Fibroblast of pulmonary artery (primary cell): ENCODE results near the gene FRS3.

Experiments
- DNase-seq: peaks from one replicate; pipeline ENCODE4 v3.0.0-alpha.2; 2010; ENCODE audit warnings: low read depth
- H3K4me3 ChIP-seq: replicated peaks from 2 replicates; pipeline ENCODE4 v1.5.1; 2011; ENCODE audit warnings: low read depth, mild to moderate bottlenecking, control low read depth, low read length, moderate library complexity
- CTCF ChIP-seq: IDR thresholded peaks from 2 replicates; pipeline ENCODE4 v1.5.1; 2011; ENCODE audit warnings: mild to moderate bottlenecking, control low read depth, low read length, inconsistent platforms; ENCODE audit errors: missing control alignments

The FRS3 gene

GRCh38 chr6:41730531-41731436 lies 48.9 kb downstream of the FRS3 start:
- no peak for DNase-seq
- no peak overlapping the region for H3K4me3 ChIP-seq
- TF ChIP-seq CTCF, result no peak

DNA sequence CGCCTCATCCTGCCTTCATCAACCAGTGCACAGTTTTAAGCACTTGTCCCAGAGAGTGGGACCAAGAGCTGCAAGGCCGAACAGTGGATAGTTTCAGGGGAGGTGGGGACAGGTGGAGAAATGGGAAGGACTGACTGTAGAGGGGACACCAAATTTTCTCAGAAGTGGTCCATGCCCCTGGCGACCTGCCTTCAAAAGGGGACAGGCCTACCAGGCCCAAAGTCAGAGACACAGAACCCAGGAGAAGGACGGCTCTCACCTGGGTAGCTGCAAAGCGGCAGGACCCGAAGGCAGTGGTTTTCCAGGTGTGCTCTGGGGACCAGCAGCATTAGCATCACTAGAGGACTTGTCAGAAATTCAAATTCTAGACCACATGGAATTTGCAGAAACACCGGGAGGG lies 50.1 kb downstream of the FRS3 start:
- DNase-seq, result no peak
- H3K4me3 ChIP-seq, result no peak overlapping the region
- TF ChIP-seq CTCF, result no peak

- H3K4me3 ChIP-seq, result no peak overlapping the region
- no peak for DNase-seq
- no peak for TF ChIP-seq CTCF
Observed at GRCh38 chr6:41728954-41729353, 50.7 kb downstream of the FRS3 start.

DNA sequence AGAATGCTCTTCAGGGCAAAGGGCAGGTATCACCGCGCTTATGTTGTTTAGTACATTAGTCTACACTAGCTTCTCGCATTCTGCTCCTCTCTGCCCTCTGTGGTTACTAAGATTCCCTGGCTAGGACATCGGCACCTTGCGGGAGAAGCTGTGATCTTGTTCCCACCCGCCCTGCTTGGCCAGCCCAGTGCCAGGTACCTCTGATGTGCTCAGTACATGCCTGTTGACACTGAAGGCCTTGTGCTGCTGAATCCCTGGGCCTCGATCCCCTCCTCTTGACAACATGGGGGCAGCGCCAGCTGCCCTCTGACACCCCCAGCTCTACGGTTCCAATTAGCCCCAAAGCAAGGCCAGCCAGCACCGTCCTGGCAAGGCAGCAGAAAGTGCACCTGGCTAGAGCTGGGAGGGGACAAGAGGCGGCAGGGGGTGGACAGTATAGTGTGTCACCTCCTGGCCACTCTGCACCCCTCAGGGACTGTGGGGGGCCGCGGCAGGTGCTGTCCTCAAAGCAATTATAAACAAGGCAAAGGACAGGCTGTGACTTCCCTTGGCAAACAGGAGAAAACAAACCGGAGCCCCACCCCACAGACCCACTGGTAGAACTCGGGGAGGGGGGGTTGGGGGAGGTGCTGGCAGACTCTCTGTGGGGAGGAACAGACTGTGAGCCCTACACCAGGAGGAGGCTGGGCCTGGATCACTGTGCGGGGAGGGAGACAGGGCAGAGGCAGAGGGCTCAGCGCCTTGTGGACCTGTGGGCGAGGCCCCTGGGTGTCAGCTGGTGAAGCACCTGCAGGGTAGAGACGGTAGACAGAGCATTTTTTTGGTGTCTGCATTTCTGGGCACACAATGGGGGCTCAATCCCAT lies 51.4 kb downstream of the FRS3 start:
- H3K4me3 ChIP-seq, result no peak overlapping the region
- no peak for DNase-seq
- TF ChIP-seq CTCF, result no peak

GRCh38 chr6:41727705-41728072 lies 52.0 kb downstream of the FRS3 start:
- no peak for TF ChIP-seq CTCF
- no peak for DNase-seq
- H3K4me3 ChIP-seq, result no peak overlapping the region

- no peak for TF ChIP-seq CTCF
- DNase-seq, result no peak
- no peak overlapping the region for H3K4me3 ChIP-seq
Observed at GRCh38 chr6:41726876-41727275, 52.8 kb downstream of the FRS3 start.
